T-helper 1 cell treated with Interleukin-12 subunit alpha and Interleukin-12 subunit beta and Interleukin-4 antibody, amounts not matched to agents 30 ng/mL and 1 ng/mL, for 36 hours (primary cell): ENCODE data around the gene ZNF639. TPM values are rescaled to one million over a fixed set of nuclear protein-coding genes. Genes with fewer than 3 reads are reported as not detected.

Source experiments
- total RNA-seq: library from RNA; stranded (reverse); gene quantifications from 2 replicates; pipeline ENCODE4 v1.2.3, GENCODE V29; 2022

ZNF639 gene
- total RNA-seq, 1 donor from 2014 or later: 30.5 TPM

Other genes starting within 250 kb of the ZNF639 start
- gene PIK3CA, start 174.7 kb upstream of the ZNF639 start, total RNA-seq: 25.1 and 26.0 TPM in 2 replicates
- gene KCNMB3, start 71.9 kb upstream of the ZNF639 start, total RNA-seq: 0.88 and 1.0 TPM in 2 replicates
- gene MFN1, start 24.7 kb downstream of the ZNF639 start, total RNA-seq: 32.9 and 39.8 TPM in 2 replicates
- gene GNB4, start 128.4 kb downstream of the ZNF639 start, total RNA-seq: 15.4 and 16.5 TPM in 2 replicates
- 77.1 and 77.8 TPM in 2 replicates for gene ACTL6A, start 239.9 kb downstream of the ZNF639 start, total RNA-seq